Suprapubic skin (tissue), 4 donors: ENCODE results near the gene RPTOR. TPM values are rescaled to one million over a fixed set of nuclear protein-coding genes. Genes with fewer than 3 reads are reported as not detected.

Experiments used
- DNase-seq, 2 donors: peaks; one replicate each; pipeline ENCODE4 v3.0.0-alpha.2; 2019; ENCODE audit warnings: low spot score in 2 of 2
- H3K27ac ChIP-seq: fragments of 200-600 bp; sonication (generic); one replicate; pipeline ENCODE4 v1.5.1; 2019
- H3K27me3 ChIP-seq: fragments of 200-600 bp; sonication (generic); one replicate; pipeline ENCODE4 v1.5.1; 2019
- H3K36me3 ChIP-seq: fragments of 200-600 bp; sonication (generic); one replicate; pipeline ENCODE4 v1.5.1; 2019
- H3K4me1 ChIP-seq: fragments of 200-600 bp; sonication (generic); one replicate; pipeline ENCODE4 v1.5.1; 2019
- H3K4me3 ChIP-seq: fragments of 200-600 bp; sonication (generic); one replicate; pipeline ENCODE4 v1.5.1; 2019; ENCODE audit warnings: mild to moderate bottlenecking
- H3K9me3 ChIP-seq: fragments of 200-600 bp; sonication (generic); one replicate; pipeline ENCODE4 v1.5.1; 2019
- CTCF ChIP-seq, 2 donors: fragments of 200-600 bp in 1 of 2; fragments of 450-650 bp in 1 of 2; sonication (generic) in 1 of 2; IDR thresholded peaks; one replicate each; pipeline ENCODE4 v1.5.1; 2016 to 2019; ENCODE audit warnings: antibody characterized with exemption in 2 of 2, mild to moderate bottlenecking in 1 of 2, moderate library complexity in 1 of 2
- EP300 ChIP-seq: sonication (generic); formaldehyde crosslinking; IDR thresholded peaks from one replicate; pipeline ENCODE4 v1.6.1; 2017; ENCODE audit warnings: antibody characterized with exemption
- POLR2A ChIP-seq, 2 donors: fragments of 450-650 bp; IDR thresholded peaks; one replicate each; pipeline ENCODE4 v1.6.1; 2017; ENCODE audit warnings: antibody characterized with exemption in 2 of 2, mild to moderate bottlenecking in 2 of 2, moderate library complexity in 2 of 2
- POLR2AphosphoS5 ChIP-seq, 3 donors: sonication (generic); formaldehyde crosslinking; IDR thresholded peaks; one replicate each; pipeline ENCODE4 v1.6.1; 2017; ENCODE audit warnings: antibody characterized with exemption in 3 of 3
- WGBS: methylation state at CpG from one replicate; pipeline ENCODE4 v1.1.5; 2018; 5-methylcytosine and 5-hydroxymethylcytosine counted together
- total RNA-seq, 4 donors: library from RNA; depleted of rRNA; stranded (reverse); fragments of >200 nt; gene quantifications; one replicate each; pipeline ENCODE4 v1.1.0, GENCODE V29; 2016

RPTOR gene
- total RNA-seq, 4 donors from 2014 or later = 45.8 to 84.6 (median 53.0) TPM

GRCh38 chr17:80978499-80979497 lies 434.2 kb downstream of the RPTOR start:
- Histone ChIP-seq H3K4me1 (peaks cover 11% of the 10 kb centered on the region), H3K27ac (no peak overlapping the region), H3K27me3 (peaks cover 11% of the 10 kb centered on the region), H3K36me3 (no peaks in the 10 kb centered on the region), H3K9me3 (no peaks in the 10 kb centered on the region), H3K4me3 (no peak overlapping the region)
- 84% methylated on average over 27 of the region's 31 CpGs for WGBS
- DNase-seq = no peak
- no peak for TF ChIP-seq EP300
- TF ChIP-seq POLR2A (IDR thresholded peaks at IDR 0.05) = no peak
- no peak for TF ChIP-seq POLR2AphosphoS5 (IDR thresholded peaks at IDR 0.05)
- TF ChIP-seq CTCF (IDR thresholded peaks at IDR 0.05) = no peak

DNA sequence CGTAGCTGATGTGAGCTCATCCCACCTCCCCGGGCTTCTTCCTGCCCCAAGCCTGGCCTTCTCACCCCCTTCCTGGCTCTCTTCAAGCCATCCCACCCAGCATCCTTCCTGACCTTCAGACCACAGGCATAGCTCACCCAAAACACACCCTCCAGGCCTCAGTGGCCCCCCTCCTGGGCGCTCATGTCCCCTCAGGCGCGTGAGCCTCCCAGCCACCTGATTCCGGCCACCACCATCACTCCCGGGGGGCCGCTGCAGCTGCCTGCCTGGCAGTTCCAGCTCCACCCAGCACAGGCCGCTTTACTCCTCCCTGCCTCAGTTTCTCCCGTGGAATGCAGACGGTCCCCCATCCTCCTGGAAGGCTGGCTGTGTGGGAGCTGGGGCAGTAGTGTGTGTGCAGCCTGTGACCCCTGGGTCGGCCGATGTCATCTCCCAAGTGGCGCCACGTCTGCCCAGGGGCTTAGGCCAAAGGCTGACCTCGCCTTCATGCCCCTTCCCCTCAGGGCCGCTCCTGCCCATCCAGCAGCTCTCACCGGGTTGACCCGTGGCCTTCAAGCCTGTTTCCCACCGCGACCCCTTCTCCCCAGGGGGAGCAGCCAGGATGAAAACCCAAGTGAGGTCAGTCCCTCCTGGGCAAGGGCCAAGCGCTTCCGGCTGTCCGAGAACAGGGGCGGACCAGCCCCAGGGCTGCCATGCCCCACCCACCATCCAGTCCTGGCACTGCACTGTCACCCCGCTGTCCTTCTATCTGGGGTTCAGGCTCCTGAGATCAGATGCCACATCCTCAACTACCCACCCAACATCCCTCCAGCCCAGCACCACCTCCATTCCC lies 435.1 kb downstream of the RPTOR start:
- H3K9me3 ChIP-seq = no peaks in the 10 kb centered on the region
- no peak overlapping the region for H3K27ac ChIP-seq
- DNase-seq = peak in 1 of 2 donors; percentile 64
- H3K27me3 ChIP-seq = peaks cover 11% of the 10 kb centered on the region
- WGBS = 83% methylated on average over 13 of the region's 26 CpGs
- no peaks in the 10 kb centered on the region for H3K36me3 ChIP-seq
- TF ChIP-seq EP300 (no peak), CTCF (IDR thresholded peaks at IDR 0.05) (no peak), POLR2A (IDR thresholded peaks at IDR 0.05) (no peak), POLR2AphosphoS5 (IDR thresholded peaks at IDR 0.05) (no peak)
- H3K4me3 ChIP-seq = no peak overlapping the region
- peaks cover 11% of the 10 kb centered on the region for H3K4me1 ChIP-seq

DNA sequence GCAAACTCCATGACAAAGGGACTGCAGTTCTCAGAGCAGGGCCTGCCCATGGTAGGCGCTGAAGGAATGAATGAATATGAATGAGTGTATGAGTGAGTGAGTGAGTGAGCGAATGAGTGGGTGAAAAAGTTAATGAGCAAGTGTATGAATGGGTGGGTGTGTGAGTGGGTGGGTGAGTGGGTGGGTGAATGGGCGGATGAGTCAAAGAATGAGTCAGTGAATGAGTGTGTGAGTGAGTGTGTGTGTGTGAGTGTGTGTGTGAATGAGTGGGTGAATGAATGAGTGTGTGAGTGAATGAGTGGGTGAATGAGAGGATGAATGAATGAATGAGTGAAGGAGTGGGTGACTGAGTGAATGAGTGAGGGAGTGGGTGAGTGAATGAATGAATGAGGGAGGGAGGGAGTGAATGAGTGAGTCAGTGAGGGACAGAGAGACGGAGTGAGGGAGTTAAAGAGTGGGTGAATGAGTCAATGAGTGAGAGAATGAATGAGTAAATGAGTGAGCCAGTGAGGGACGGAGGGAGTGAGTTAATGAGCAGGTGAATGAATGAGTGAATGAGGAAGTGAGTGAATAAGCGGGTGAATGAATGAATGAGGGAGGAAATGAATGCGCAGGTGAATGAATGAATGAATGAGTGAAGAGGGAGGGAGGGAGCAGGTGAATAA lies 435.9 kb downstream of the RPTOR start:
- DNase-seq = no peak

DNA sequence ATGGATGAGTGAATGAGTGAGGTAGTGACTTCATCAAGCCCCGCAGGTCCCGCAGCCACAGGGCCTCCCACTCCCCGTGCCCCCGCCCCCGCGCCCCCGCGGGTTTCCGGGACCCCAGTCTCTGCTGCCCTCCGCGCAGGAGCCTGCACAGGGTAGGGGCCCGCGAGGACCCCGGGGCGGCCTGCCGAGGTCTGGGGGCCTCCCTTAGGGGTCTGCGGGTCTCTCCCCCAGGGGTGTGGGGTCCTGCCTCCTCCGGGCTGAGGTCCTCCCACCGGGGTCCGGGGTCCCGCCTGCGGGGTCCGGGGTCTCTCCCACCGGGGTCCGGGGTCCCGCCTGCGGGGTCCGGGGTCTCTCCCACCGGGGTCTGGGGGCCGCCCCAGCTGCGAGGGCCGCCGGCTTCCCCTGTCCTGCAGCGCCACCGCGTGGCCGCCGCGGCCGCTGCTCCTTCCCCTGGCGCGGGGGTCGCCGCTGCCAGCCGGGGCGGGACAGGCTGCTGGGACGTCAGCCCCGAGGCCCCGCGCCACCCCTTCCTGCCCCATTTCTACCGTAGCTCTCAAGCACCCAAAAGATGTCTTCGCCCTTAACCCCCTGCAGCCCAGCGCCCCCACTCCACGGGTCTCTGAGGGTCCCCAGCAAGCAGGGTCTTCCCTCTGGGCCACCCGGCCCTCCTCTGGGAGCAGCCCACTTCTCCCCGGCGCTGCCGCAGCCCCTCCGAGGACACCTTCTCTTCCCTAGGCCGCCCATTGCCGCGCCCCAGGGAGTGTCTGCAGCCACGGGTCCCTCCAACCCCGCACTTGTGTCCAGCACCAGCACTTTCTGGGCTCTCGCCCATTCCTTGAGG lies 436.6 kb downstream of the RPTOR start:
- DNase-seq = peak in 1 of 2 donors; percentile 58
- peaks cover 11% of the 10 kb centered on the region for H3K27me3 ChIP-seq
- H3K36me3 ChIP-seq = no peaks in the 10 kb centered on the region
- no peak for TF ChIP-seq EP300
- no peak for TF ChIP-seq POLR2AphosphoS5 (IDR thresholded peaks at IDR 0.05)
- TF ChIP-seq CTCF (IDR thresholded peaks at IDR 0.05) = peak; percentile 59 to 87
- no peak overlapping the region for H3K27ac ChIP-seq
- WGBS = 13% methylated on average over 31 of the region's 65 CpGs
- peak overlapping the region; percentile 3 for H3K4me3 ChIP-seq
- no peaks in the 10 kb centered on the region for H3K9me3 ChIP-seq
- H3K4me1 ChIP-seq = peaks cover 11% of the 10 kb centered on the region

More for the DNA sequence above, 435.9 kb downstream of the RPTOR start:
- Histone ChIP-seq H3K9me3 (no peaks in the 10 kb centered on the region), H3K27me3 (peaks cover 11% of the 10 kb centered on the region), H3K4me3 (peak overlapping the region; percentile 3), H3K27ac (no peak overlapping the region), H3K36me3 (no peaks in the 10 kb centered on the region), H3K4me1 (peaks cover 11% of the 10 kb centered on the region)
- WGBS = 42% methylated on average over 7 of the region's 7 CpGs
- no peak for TF ChIP-seq EP300
- no peak for TF ChIP-seq POLR2A (IDR thresholded peaks at IDR 0.05)
- TF ChIP-seq POLR2AphosphoS5 (IDR thresholded peaks at IDR 0.05) = no peak
- TF ChIP-seq CTCF (IDR thresholded peaks at IDR 0.05) = no peak
